Stomach smooth muscle (tissue), 2 donors: ENCODE measurements around the gene THOC7.

Experiments
- H3K27ac ChIP-seq: one replicate; pipeline ENCODE4 v1.7.0; 2013; ENCODE audit warnings: mild to moderate bottlenecking, low read length, inconsistent platforms
- H3K27me3 ChIP-seq, 2 donors: one replicate each; pipeline ENCODE4 v1.7.0; 2013; ENCODE audit warnings: low read length in 2 of 2; ENCODE audit not compliant: insufficient read depth in 2 of 2, control insufficient read depth in 1 of 2
- H3K36me3 ChIP-seq, 2 donors: one replicate each; pipeline ENCODE4 v1.7.0; 2013; ENCODE audit warnings: low read length in 2 of 2; ENCODE audit not compliant: control insufficient read depth in 2 of 2, insufficient read depth in 2 of 2
- H3K4me1 ChIP-seq: one replicate; pipeline ENCODE4 v1.7.0; 2013; ENCODE audit warnings: low read length; ENCODE audit not compliant: control insufficient read depth, insufficient read depth
- H3K4me3 ChIP-seq, 2 donors: one replicate each; pipeline ENCODE4 v1.7.0; 2013; ENCODE audit warnings: low read length in 2 of 2
- H3K9ac ChIP-seq, 2 donors: one replicate each; pipeline ENCODE4 v1.7.0; 2013; ENCODE audit warnings: low read length in 2 of 2, mild to moderate bottlenecking in 1 of 2
- H3K9me3 ChIP-seq, 2 donors: one replicate each; pipeline ENCODE4 v1.7.0; 2013; ENCODE audit warnings: low read length in 2 of 2; ENCODE audit not compliant: control insufficient read depth in 2 of 2
- donor health status: healthy.
- donor health status: Pancreatic carcinoma.

THOC7 gene

DNA sequence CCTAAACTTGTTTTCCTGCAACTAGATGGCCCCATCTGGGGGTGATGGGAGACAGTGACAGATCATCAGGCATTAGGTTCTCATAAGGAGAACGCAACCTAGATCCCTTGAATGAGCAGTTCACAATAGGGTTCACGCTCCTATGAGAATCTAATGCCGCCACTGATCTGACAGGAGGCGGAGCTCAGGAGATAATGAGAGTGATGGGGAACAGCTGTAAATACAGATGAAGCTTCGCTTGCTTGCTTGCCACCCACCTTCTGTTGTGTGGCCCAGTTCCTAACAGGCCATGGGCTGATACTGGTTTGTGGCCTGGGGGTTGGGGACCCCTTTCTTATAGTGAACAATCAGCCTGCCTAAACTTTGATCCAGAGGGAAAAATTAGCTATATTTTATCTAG lies 59.7 kb downstream of the THOC7 start:
- H3K27ac ChIP-seq: no peak overlapping the region
- H3K4me1 ChIP-seq: no peaks in the 10 kb centered on the region
- H3K27me3 ChIP-seq: no peaks in the 10 kb centered on the region
- peaks cover 0 to 4% of the 10 kb centered on the region in 2 donors for H3K9me3 ChIP-seq
- no peak overlapping the region for H3K9ac ChIP-seq
- no peak overlapping the region for H3K4me3 ChIP-seq
- H3K36me3 ChIP-seq: no peaks in the 10 kb centered on the region

DNA sequence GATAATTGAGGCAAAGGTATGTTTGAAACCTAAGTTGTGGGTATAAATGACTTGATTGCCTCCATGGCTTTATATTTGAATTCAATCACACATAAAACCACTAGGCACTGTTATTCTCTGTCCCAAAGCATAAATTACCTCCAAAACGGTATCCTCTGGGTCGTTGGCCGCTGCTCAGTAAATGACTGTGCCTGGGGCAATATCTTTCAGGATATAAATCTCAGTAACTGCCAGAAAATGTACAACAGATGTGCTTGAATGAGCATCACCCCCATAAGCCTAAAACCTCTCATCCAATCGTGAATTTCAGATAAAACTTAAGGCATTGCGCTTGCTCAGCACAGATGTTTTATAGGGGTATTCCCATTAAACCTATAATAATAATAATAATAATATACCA lies 63.5 kb downstream of the THOC7 start:
- Histone ChIP-seq H3K4me1 (no peaks in the 10 kb centered on the region), H3K9me3 (no peaks in the 10 kb centered on the region), H3K27me3 (no peaks in the 10 kb centered on the region), H3K27ac (no peak overlapping the region), H3K4me3 (no peak overlapping the region), H3K36me3 (no peaks in the 10 kb centered on the region), H3K9ac (no peak overlapping the region)

DNA sequence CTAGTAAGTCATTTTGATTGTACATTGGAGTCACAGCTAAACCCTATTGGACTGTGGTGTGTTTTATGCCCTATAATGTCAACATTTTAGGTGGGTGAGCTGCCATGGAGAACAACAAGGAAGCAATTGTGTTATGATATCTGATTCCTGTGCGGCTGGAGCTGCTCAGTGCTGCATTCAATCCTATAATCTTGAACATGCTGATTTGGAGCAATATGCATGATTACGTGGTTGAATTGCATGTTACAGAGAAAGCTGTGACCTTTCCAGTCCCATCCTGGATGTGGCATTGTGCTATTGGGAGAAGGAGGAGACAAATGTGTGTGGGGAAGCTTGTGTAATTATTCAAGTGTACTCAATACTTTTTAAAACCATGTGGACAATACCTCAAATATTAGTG lies 64.7 kb downstream of the THOC7 start:
- Histone ChIP-seq H3K27ac (no peak overlapping the region), H3K9ac (no peak overlapping the region), H3K27me3 (no peaks in the 10 kb centered on the region), H3K9me3 (no peaks in the 10 kb centered on the region), H3K4me1 (no peaks in the 10 kb centered on the region), H3K4me3 (no peak overlapping the region), H3K36me3 (no peaks in the 10 kb centered on the region)

DNA sequence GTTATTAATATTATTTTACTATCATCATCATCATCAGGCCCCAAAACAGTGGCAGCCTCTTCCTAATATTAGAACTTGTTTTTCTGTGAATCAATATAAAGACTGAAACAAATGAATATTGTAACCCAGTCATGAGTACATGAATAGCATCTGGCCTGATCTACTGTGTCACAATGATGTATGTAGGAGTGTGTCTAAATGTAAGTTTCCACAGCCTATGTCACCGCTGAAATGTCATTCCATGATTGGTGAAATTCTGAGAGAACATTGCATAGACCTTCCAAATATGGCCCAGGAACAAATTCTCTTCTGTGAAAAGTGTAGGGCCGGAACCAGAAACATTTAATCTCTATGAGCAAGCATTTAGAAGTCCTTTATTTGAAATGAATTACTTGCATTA lies 65.1 kb downstream of the THOC7 start:
- no peaks in the 10 kb centered on the region for H3K9me3 ChIP-seq
- H3K9ac ChIP-seq: no peak overlapping the region
- H3K27me3 ChIP-seq: no peaks in the 10 kb centered on the region
- H3K4me1 ChIP-seq: no peaks in the 10 kb centered on the region
- H3K27ac ChIP-seq: no peak overlapping the region
- H3K4me3 ChIP-seq: no peak overlapping the region
- H3K36me3 ChIP-seq: no peaks in the 10 kb centered on the region

DNA sequence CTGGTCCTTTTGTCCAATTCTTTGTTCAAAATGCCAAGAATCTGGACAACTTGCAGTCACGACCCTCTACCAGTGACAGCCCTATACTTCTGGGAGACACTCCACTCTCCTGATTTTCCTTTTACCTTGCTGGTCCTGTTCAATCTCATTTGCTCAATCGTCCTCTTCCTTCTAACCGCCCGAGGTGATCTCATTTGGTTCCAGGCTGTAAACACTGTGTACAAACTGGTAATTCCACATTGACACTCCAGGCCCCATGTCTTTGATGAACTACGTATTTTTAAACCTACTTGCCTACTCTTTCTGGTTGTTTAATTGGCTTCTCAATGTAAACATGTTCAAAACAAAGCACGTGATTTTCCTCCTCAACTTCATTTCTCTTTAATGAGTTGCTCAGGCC lies 68.2 kb downstream of the THOC7 start:
- no peaks in the 10 kb centered on the region for H3K4me1 ChIP-seq
- H3K27ac ChIP-seq: no peak overlapping the region
- no peaks in the 10 kb centered on the region for H3K9me3 ChIP-seq
- H3K36me3 ChIP-seq: no peaks in the 10 kb centered on the region
- no peak overlapping the region for H3K4me3 ChIP-seq
- H3K27me3 ChIP-seq: no peaks in the 10 kb centered on the region
- no peak overlapping the region for H3K9ac ChIP-seq

DNA sequence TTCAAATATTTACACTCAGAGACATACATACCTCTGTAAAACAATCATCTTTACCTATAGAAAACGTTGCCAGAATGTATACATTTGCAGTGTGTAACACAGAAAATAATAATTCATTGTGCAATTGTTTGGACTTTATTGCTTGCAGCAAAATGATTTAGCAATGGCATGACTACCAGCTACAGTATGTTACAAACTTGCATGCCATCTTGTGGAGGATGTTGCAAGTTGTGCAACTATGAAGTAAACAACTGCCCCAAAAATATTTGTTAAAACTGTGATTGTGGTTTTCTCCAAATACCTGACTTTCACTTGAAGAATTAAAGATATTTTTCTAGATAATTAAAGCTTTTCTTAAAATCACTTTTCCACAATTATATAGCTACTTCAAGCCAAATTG lies 71.6 kb downstream of the THOC7 start:
- Histone ChIP-seq H3K27ac (no peak overlapping the region), H3K9ac (no peak overlapping the region), H3K27me3 (no peaks in the 10 kb centered on the region), H3K36me3 (no peaks in the 10 kb centered on the region), H3K9me3 (no peaks in the 10 kb centered on the region), H3K4me1 (no peaks in the 10 kb centered on the region), H3K4me3 (no peak overlapping the region)
